ENCODE measurements around the gene GRIN3B.
A peak's percentile ranks its signal among the peaks of the same experiment; 100 is the strongest.

GRCh38 chr19:989381-990081 lies 10.7 kb upstream of the GRIN3B start:
- TF ChIP-seq YY1 (IDR thresholded peaks at IDR 0.05; ENCODE audit: low read depth) (no peak), TAF1 (IDR thresholded peaks at IDR 0.05; ENCODE audit: low read depth) (no peak), RAD21 (IDR thresholded peaks at IDR 0.05; ENCODE audit: low read depth) (no peak), EP300 (IDR thresholded peaks at IDR 0.05; ENCODE audit: borderline replicate concordance) (no peak), REST (IDR thresholded peaks at IDR 0.05; ENCODE audit: low read depth) (no peak), MAX (IDR thresholded peaks at IDR 0.05) (0 out of 2 replicates have a peak, but pooled peaks have one; percentile 14), FOXM1 (IDR thresholded peaks at IDR 0.05; ENCODE audit: borderline replicate concordance, low read depth) (no peak)
